Activated naive CD8-positive, alpha-beta T cell treated with anti-CD3 and anti-CD28 coated beads for 36 hours (primary cell): Measurements from ENCODE around the gene CYP4F22. TPM values are rescaled to one million over a fixed set of nuclear protein-coding genes. Genes with fewer than 3 reads are reported as not detected.
"Not testable (repeated sequence)": the region's sequence is repeated elsewhere in the genome, so short reads cannot be mapped to it uniquely, and the experiment has no call there.

ENCODE experiments used
- DNase-seq: peaks from one replicate; pipeline ENCODE4 v3.0.0; 2021
- H3K27ac Mint-ChIP-seq: one replicate; pipeline ENCODE4 v1.8.0; 2022; ENCODE audit warnings: mild to moderate bottlenecking, moderate library complexity, mixed read lengths
- H3K27me3 Mint-ChIP-seq: one replicate; pipeline ENCODE4 v1.8.0; 2022; ENCODE audit warnings: mild to moderate bottlenecking, mixed read lengths
- H3K36me3 Mint-ChIP-seq: one replicate; pipeline ENCODE4 v1.8.0; 2021; ENCODE audit warnings: mild to moderate bottlenecking, mixed read lengths
- H3K4me1 Mint-ChIP-seq: one replicate; pipeline ENCODE4 v1.8.0; 2021; ENCODE audit warnings: mixed read lengths
- H3K4me3 Mint-ChIP-seq: one replicate; pipeline ENCODE4 v1.8.0; 2022; ENCODE audit warnings: mild to moderate bottlenecking, moderate library complexity, mixed read lengths
- H3K9me3 Mint-ChIP-seq: one replicate; pipeline ENCODE4 v1.8.0; 2022; ENCODE audit warnings: mixed read lengths
- total RNA-seq, 2 experiments: library from RNA; stranded (reverse); gene quantifications; one replicate each; pipeline ENCODE4 v1.2.3, GENCODE V29; 2021

CYP4F22 gene
- total RNA-seq, 2 experiments from 2014 or later = 1.3 to 1.6 TPM

DNA sequence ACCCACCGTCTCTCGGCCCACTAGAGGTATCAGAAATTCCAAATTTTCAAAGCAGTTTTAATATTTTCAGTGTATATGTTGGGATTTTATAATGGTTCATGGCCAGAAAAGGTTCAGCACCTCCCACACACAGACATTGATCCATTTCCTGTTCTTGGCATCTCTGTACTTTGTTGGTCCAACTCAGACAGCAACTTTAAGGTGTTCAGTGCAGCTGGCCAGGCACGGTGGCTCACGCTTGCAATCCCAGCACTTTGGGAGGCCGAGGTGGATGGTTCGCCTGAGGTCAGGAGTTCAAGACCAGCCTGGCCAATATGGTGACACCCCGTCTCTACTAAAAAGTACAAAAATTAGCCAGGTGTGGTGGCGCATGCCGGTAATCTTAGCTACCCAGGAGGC is 6.9 kb downstream of the CYP4F22 start:
- H3K9me3 Mint-ChIP-seq = peaks cover 12% of the 10 kb centered on the region
- H3K4me1 Mint-ChIP-seq = peaks cover 29% of the 10 kb centered on the region
- not testable (repeated sequence) for H3K27me3 Mint-ChIP-seq, DNase-seq
- H3K4me3 Mint-ChIP-seq = peak overlapping the region; percentile 76
- H3K36me3 Mint-ChIP-seq = peaks cover 22% of the 10 kb centered on the region
- peak overlapping the region; percentile 97 for H3K27ac Mint-ChIP-seq

DNA sequence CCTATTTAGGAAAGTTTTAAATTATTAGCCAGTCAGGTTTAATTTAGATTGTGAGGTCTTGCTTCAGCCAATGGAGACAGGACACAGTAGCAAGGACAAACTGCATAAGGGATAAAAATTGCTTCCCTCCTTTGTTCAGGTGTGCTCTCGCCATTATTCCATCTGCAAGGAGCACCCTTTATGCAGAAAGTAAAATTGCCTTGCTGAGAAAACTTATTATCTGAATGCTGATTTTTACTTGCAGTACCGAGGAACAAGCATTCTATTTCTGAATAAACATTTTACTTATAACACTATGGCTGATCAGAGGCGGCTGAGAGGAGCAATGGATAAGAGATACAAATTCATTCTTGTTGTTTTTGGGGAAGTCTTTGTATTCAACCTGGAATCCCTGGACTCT is 8.0 kb downstream of the CYP4F22 start:
- Mint-ChIP-seq H3K4me1 (peaks cover 24% of the 10 kb centered on the region), H3K9me3 (peaks cover 12% of the 10 kb centered on the region), H3K27me3 (no peaks in the 10 kb centered on the region), H3K27ac (no peak overlapping the region), H3K36me3 (peaks cover 22% of the 10 kb centered on the region), H3K4me3 (no peak overlapping the region)
- no peak for DNase-seq

GRCh38 chr19:15517778-15518177 is 9.5 kb downstream of the CYP4F22 start:
- H3K36me3 Mint-ChIP-seq = peaks cover 22% of the 10 kb centered on the region

DNA sequence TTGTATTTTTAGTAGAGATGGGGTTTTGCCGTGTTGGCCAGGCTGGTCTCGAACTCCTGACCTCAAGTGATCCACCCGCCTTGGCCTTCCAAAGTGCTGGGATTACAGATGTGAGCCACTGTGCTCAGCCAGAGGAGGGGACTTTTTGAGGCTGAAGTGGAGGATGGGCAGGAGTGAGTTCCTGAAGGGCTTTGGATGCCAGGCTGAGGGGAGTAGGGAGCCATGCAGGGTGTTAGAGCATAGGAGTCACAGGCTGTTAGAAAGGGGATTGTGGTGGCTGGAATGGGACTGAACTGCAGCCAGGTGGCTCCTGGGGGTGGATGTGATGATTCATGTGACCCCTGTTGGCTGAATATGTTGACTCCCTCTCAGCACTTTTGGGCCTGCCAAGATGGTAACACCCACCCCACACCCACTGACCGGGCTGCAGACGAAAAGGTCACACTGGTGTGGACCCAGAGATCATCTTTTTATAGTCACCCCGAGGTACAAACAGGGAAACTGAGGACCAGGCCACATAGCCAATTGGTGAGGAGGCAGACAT is 11.2 kb downstream of the CYP4F22 start:
- H3K9me3 Mint-ChIP-seq = peaks cover 12% of the 10 kb centered on the region

More at GRCh38 chr19:15517778-15518177, 9.5 kb downstream of the CYP4F22 start:
- H3K4me1 Mint-ChIP-seq = peaks cover 22% of the 10 kb centered on the region
- H3K27me3 Mint-ChIP-seq = no peaks in the 10 kb centered on the region
- no peak overlapping the region for H3K4me3 Mint-ChIP-seq
- no peak for DNase-seq
- H3K27ac Mint-ChIP-seq = no peak overlapping the region
- H3K9me3 Mint-ChIP-seq = peaks cover 12% of the 10 kb centered on the region

GRCh38 chr19:15524781-15525180 is 16.5 kb downstream of the CYP4F22 start:
- no peak overlapping the region for H3K27ac Mint-ChIP-seq
- H3K4me3 Mint-ChIP-seq = no peak overlapping the region
- no peaks in the 10 kb centered on the region for H3K27me3 Mint-ChIP-seq
- DNase-seq = no peak
- no peaks in the 10 kb centered on the region for H3K9me3 Mint-ChIP-seq
- H3K4me1 Mint-ChIP-seq = peaks cover 14% of the 10 kb centered on the region
- H3K36me3 Mint-ChIP-seq = peaks cover 2% of the 10 kb centered on the region

More for the DNA sequence above, 11.2 kb downstream of the CYP4F22 start:
- DNase-seq = no peak
- Mint-ChIP-seq H3K4me3 (no peak overlapping the region), H3K27me3 (no peaks in the 10 kb centered on the region), H3K27ac (no peak overlapping the region), H3K36me3 (peaks cover 22% of the 10 kb centered on the region), H3K4me1 (peaks cover 22% of the 10 kb centered on the region)

GRCh38 chr19:15525291-15525690 is 17.0 kb downstream of the CYP4F22 start:
- no peak overlapping the region for H3K4me3 Mint-ChIP-seq
- H3K27me3 Mint-ChIP-seq = no peaks in the 10 kb centered on the region
- H3K4me1 Mint-ChIP-seq = peaks cover 14% of the 10 kb centered on the region
- no peak overlapping the region for H3K27ac Mint-ChIP-seq
- H3K9me3 Mint-ChIP-seq = peaks cover 1% of the 10 kb centered on the region
- no peak for DNase-seq
- H3K36me3 Mint-ChIP-seq = peaks cover 4% of the 10 kb centered on the region

DNA sequence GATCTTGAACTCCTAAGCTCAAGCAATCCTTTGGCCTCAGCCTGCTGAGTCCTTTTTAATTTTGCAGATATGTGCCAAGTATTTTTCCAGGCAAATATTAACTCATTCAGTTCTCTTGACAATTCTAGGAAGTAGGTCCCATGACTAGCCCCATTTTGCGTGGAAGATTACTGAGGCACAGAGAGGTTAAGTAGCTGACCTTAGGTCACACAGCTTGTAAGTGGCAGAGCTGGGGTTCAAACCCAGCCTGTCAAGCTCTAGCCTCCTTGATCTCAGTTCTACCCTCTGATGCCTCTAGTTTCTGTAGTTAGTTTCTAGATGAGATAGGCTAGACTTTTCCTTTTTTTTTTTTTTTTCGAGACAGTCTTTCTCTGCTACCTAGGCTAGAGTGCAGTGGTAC is 18.1 kb downstream of the CYP4F22 start:
- no peak for DNase-seq
- H3K27me3 Mint-ChIP-seq = no peaks in the 10 kb centered on the region
- peaks cover 4% of the 10 kb centered on the region for H3K9me3 Mint-ChIP-seq
- H3K4me1 Mint-ChIP-seq = peaks cover 14% of the 10 kb centered on the region
- no peak overlapping the region for H3K27ac Mint-ChIP-seq
- H3K36me3 Mint-ChIP-seq = peaks cover 7% of the 10 kb centered on the region
- H3K4me3 Mint-ChIP-seq = no peak overlapping the region

DNA sequence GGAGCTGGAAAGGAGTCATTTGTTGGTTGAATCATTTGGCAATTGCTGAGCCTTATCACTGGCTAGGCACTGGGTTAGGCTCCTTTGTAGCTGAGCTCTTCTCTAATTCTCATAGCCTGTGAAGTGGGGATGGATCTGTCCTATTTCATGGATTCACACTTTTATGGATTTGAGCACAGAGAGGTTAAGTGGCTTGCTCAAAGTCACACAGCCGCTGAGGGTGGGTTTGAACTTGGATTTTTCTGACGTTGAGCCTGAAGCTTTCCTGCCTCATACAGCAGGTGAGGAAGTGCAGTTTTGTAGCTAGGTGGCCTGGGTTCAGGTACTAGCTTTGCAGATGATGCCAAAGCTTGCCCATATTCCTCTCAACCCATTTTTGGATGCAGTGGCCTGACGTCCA is 19.4 kb downstream of the CYP4F22 start:
- Mint-ChIP-seq H3K27me3 (no peaks in the 10 kb centered on the region), H3K27ac (no peak overlapping the region)

DNA sequence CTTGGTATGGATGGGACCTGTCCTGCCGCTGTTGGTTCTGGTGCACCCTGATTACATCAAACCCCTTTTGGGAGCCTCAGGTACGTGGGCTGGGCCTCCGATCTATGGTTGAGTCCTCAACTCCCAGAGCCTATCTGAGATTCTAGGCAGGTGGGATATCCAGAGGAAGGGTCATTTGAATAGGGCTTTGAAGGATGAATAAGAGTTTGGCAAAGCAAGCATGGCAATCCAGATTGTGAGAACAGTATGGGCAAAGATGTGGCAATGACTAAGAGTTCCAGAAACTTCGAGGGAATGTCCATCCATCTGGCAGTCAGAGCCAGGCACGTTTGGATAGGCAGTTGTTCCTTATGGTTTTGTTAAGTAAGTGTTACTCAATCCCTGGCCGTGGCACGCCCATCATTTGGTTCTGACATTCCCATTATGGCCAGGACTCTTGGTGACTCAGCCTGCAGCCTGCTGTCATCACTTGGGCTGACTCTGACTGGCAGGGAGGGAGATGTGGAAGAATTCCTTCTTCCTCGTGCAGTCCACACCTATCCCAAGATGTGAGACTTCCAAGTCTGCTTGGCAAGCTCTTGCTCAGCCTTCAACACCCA is 21.5 kb downstream of the CYP4F22 start:
- Mint-ChIP-seq H3K9me3 (peaks cover 6% of the 10 kb centered on the region), H3K4me3 (no peak overlapping the region), H3K36me3 (peaks cover 9% of the 10 kb centered on the region), H3K27me3 (no peaks in the 10 kb centered on the region), H3K27ac (no peak overlapping the region), H3K4me1 (peaks cover 27% of the 10 kb centered on the region)
- no peak for DNase-seq

More for the DNA sequence above, 19.4 kb downstream of the CYP4F22 start:
- H3K9me3 Mint-ChIP-seq = peaks cover 6% of the 10 kb centered on the region
- no peak for DNase-seq
- peaks cover 21% of the 10 kb centered on the region for H3K4me1 Mint-ChIP-seq
- H3K4me3 Mint-ChIP-seq = no peak overlapping the region
- peaks cover 9% of the 10 kb centered on the region for H3K36me3 Mint-ChIP-seq

DNA sequence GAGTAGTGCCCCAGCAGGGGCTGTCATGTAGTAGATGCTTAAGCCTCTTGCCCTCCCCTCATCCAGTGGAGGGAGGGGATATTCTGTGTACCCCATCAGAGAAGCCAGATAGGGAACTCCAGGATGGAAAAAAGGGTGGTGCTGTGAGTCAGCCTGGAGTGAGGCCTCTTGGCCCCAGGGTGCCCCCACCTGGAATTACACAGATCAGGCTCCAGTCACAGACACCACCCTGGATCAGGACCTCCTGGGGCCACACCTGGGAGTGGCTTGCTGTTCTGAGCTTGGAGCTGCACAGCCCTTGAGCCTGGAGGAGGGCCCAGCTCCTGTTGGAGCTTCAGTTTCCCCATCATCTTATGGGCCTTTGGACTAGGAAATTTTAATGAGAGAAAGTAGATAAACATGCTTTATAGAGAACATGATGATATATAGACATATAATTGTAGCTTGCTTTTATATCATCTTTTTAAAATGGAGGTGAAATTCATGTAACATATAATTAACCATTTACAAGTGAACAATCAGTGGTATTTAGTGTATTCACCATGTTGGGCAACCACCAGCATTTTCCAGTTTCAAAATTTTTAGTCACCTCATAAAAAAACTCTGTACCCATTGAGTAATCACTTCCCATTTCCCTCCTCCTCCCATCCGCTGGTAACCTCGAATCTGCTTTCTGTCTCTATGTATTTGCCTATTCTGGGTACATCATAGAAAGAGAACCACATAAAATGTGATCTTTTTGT is 24.6 kb downstream of the CYP4F22 start:
- Mint-ChIP-seq H3K9me3 (peaks cover 6% of the 10 kb centered on the region), H3K36me3 (peaks cover 9% of the 10 kb centered on the region), H3K4me3 (peak overlapping the region; percentile 35), H3K4me1 (peaks cover 32% of the 10 kb centered on the region), H3K27ac (peak overlapping the region; percentile 68), H3K27me3 (no peaks in the 10 kb centered on the region)
- no peak for DNase-seq

DNA sequence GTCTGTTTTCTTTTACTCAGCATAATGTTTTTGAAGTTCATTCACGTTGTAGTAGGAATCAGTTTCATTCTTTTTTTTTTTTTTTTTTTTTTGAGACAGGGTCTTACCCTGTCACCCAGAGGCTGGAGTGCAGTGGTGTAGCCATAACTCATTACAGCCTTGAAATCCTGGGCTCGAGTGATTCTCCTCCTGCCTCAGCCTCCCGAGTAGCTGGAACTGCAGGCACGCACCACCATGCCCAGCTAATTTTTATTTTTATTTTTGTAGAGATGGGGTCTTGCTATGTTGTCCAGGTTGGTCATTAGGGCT is 25.2 kb downstream of the CYP4F22 start:
- Mint-ChIP-seq H3K27ac (peak overlapping the region; percentile 60), H3K4me1 (peaks cover 32% of the 10 kb centered on the region)
- DNase-seq, H3K4me3 Mint-ChIP-seq, H3K9me3 Mint-ChIP-seq, H3K36me3 Mint-ChIP-seq, H3K27me3 Mint-ChIP-seq: not testable (repeated sequence)

- DNase-seq = no peak
- no peak overlapping the region for H3K27ac Mint-ChIP-seq
- H3K4me3 Mint-ChIP-seq = no peak overlapping the region
- peaks cover 8% of the 10 kb centered on the region for H3K9me3 Mint-ChIP-seq
- peaks cover 6% of the 10 kb centered on the region for H3K36me3 Mint-ChIP-seq
- H3K4me1 Mint-ChIP-seq = peaks cover 35% of the 10 kb centered on the region
- no peaks in the 10 kb centered on the region for H3K27me3 Mint-ChIP-seq
Observed at GRCh38 chr19:15534957-15535864, 26.9 kb downstream of the CYP4F22 start.

- no peak overlapping the region for H3K4me3 Mint-ChIP-seq
Observed at GRCh38 chr19:15536350-15536749, 28.0 kb downstream of the CYP4F22 start.

DNA sequence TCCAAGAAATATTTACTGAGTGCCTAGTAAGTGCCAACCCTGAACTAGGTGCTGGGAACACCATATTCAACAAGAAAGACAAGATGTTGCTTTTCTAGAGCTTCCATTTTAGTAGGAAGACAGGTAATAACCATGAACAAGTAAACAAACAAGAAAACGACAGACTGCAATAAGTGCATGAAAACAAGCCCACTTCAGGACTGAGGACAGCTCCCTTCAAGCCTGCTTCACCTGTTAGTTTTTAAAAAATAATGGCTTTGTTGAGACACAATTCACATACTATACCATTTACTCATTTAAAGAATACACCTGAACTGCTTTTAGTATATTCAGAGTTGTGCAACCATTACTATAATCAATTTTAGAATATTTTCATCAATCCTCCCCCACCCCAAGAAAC is 30.4 kb downstream of the CYP4F22 start:
- no peak for DNase-seq
- Mint-ChIP-seq H3K4me1 (peaks cover 17% of the 10 kb centered on the region), H3K27ac (no peak overlapping the region), H3K4me3 (no peak overlapping the region), H3K9me3 (peaks cover 2% of the 10 kb centered on the region), H3K36me3 (no peaks in the 10 kb centered on the region), H3K27me3 (no peaks in the 10 kb centered on the region)

More at GRCh38 chr19:15536350-15536749, 28.0 kb downstream of the CYP4F22 start:
- Mint-ChIP-seq H3K27me3 (no peaks in the 10 kb centered on the region), H3K36me3 (peaks cover 1% of the 10 kb centered on the region), H3K9me3 (peaks cover 4% of the 10 kb centered on the region), H3K27ac (no peak overlapping the region), H3K4me1 (peaks cover 35% of the 10 kb centered on the region)
- DNase-seq = no peak

GRCh38 chr19:15539638-15540037 is 31.3 kb downstream of the CYP4F22 start:
- Mint-ChIP-seq H3K27ac (no peak overlapping the region), H3K27me3 (no peaks in the 10 kb centered on the region), H3K9me3 (peaks cover 2% of the 10 kb centered on the region), H3K36me3 (no peaks in the 10 kb centered on the region), H3K4me1 (peaks cover 14% of the 10 kb centered on the region), H3K4me3 (no peak overlapping the region)
- DNase-seq = no peak
